ENCODE measurements around the gene SETMAR. TPM values are rescaled to one million over a fixed set of nuclear protein-coding genes. Genes with fewer than 3 reads are reported as not detected.

SETMAR gene
- total and polyA plus RNA-seq, 2 experiments from 2014 or later, result 13.5 to 15.4 TPM

DNA sequence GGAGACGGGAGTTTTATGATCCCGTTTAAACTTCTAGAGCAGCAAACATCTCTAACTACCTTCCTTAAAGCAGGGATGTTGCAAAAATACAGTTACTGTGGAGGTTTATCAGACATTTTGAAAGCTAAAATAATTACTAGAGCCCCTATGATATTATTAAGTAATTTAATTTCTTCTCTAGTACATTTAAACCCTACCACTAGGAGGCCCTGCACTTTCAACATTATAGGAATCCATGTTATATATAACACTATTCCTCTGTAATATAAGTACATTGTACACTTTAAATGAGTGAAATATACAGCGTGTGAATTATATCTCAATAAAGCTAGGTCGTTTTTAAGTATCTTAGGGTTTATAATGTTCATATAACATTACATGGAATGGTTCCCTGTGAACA lies 11.5 kb downstream of the SETMAR start:
- Histone ChIP-seq H3K36me3 (replicated peaks; ENCODE audit: insufficient read depth, low read depth) (peaks cover 3% of the 10 kb centered on the region), H3K9me3 (ENCODE audit: low read depth) (no peaks in the 10 kb centered on the region), H3K4me1 (ENCODE audit: insufficient read depth) (no peaks in the 10 kb centered on the region), H3K4me2 (no peak overlapping the region), H4K20me1 (ENCODE audit: insufficient read depth, poor library complexity, severe bottlenecking) (peaks cover 5% of the 10 kb centered on the region), H3K9me2 (replicated peaks; ENCODE audit: insufficient read depth) (no peaks in the 10 kb centered on the region), H3K4me3 (no peak overlapping the region), H3K27ac (no peak overlapping the region), H2AFZ (no peak overlapping the region), H3K27me3 (no peaks in the 10 kb centered on the region), H3K79me2 (peaks cover 9% of the 10 kb centered on the region)
- no peak for DNase-seq (ENCODE audit: low spot score)
- no peak for TF ChIP-seq EZH2 (IDR thresholded peaks at IDR 0.05; ENCODE audit: borderline replicate concordance)
- TF ChIP-seq, protein P1, sequence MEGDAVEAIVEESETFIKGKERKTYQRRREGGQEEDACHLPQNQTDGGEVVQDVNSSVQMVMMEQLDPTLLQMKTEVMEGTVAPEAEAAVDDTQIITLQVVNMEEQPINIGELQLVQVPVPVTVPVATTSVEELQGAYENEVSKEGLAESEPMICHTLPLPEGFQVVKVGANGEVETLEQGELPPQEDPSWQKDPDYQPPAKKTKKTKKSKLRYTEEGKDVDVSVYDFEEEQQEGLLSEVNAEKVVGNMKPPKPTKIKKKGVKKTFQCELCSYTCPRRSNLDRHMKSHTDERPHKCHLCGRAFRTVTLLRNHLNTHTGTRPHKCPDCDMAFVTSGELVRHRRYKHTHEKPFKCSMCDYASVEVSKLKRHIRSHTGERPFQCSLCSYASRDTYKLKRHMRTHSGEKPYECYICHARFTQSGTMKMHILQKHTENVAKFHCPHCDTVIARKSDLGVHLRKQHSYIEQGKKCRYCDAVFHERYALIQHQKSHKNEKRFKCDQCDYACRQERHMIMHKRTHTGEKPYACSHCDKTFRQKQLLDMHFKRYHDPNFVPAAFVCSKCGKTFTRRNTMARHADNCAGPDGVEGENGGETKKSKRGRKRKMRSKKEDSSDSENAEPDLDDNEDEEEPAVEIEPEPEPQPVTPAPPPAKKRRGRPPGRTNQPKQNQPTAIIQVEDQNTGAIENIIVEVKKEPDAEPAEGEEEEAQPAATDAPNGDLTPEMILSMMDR (IDR thresholded peaks at IDR 0.05; ENCODE audit: poor library complexity), result peak; percentile 11
- WGBS (ENCODE audit: low lambda C conversion rate, missing lambda C conversion rate), result 84% methylated on average over 4 of the region's 4 CpGs

DNA sequence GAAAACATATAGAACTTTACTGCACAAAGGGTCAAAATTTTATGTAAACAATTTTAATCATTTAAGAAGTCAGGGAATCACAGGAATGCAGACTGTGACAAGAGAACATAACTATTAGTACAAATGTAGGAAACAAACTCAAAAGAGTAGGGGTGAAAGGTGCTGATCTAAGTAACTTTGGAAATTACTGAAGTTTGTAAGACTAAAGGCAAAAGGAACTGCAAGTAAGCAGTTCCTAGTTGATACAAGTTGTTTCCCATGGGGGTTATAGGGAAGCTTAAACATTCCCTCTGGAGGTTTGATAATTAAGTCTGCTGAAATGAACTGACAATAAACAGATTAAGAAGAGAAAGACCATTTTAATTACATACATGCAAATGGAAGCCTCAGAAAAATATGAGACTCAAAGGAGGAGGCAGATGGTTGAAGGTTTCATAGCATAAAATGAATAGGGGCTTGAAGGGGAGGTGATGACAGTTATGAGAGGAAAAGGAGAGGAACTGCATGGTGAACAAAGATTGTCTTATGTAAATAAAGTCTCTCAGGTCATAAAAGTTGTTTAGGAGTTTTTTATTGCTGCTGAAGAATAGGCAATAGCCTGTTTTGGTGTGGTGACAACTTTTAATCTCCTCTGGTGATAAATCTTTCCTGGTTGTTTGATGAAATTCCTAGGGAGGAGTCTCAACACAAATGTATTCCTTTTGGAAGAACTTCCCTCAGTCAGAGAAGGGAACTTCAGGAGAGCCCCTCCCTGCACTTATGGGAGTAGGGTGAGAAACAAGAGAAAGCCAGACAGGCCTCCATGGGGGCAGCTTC lies 17.1 kb downstream of the SETMAR start:
- Histone ChIP-seq H3K4me3 (no peak overlapping the region), H3K4me1 (ENCODE audit: insufficient read depth) (peaks cover 6% of the 10 kb centered on the region), H3K36me3 (replicated peaks; ENCODE audit: insufficient read depth, low read depth) (peaks cover 3% of the 10 kb centered on the region), H3K27ac (no peak overlapping the region), H3K79me2 (no peaks in the 10 kb centered on the region), H3K9me3 (ENCODE audit: low read depth) (no peaks in the 10 kb centered on the region), H3K4me2 (no peak overlapping the region), H3K27me3 (no peaks in the 10 kb centered on the region), H4K20me1 (ENCODE audit: insufficient read depth, poor library complexity, severe bottlenecking) (no peaks in the 10 kb centered on the region), H3K9me2 (replicated peaks; ENCODE audit: insufficient read depth) (no peaks in the 10 kb centered on the region), H2AFZ (no peak overlapping the region)
- TF ChIP-seq EZH2 (IDR thresholded peaks at IDR 0.05; ENCODE audit: borderline replicate concordance), result no peak
- TF ChIP-seq EZH2phosphoT487 (IDR thresholded peaks at IDR 0.05; ENCODE audit: low read depth, severe bottlenecking, unreplicated experiment), result no peak
- TF ChIP-seq, protein P1 (IDR thresholded peaks at IDR 0.05; ENCODE audit: poor library complexity), result no peak
- no peak for DNase-seq (ENCODE audit: low spot score)

DNA sequence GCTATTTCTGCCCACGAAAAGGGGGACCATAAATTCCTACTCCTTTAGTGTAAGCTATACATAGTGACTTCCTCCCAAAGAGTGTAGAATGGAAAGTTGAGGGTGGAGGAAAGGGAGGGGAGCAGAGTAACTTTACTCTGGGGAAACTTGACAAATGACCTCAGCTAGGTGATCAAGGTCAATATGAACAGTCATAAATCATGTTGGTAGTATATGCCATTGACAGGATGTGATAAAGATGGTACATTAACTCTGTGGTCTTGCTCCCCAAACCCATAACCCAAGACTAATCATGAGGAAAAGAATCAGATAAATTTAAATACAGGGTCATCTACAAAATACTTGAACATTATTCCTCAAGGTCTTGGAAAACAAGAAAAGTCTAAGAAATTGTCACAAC lies 18.6 kb downstream of the SETMAR start:
- H3K79me2 ChIP-seq, result no peaks in the 10 kb centered on the region
- H3K4me1 ChIP-seq (ENCODE audit: insufficient read depth), result peaks cover 6% of the 10 kb centered on the region
- peaks cover 3% of the 10 kb centered on the region for H3K36me3 ChIP-seq (replicated peaks; ENCODE audit: insufficient read depth, low read depth)
- no peak overlapping the region for H3K4me2 ChIP-seq
- no peaks in the 10 kb centered on the region for H3K9me2 ChIP-seq (replicated peaks; ENCODE audit: insufficient read depth)
- no peaks in the 10 kb centered on the region for H3K27me3 ChIP-seq
- H3K9me3 ChIP-seq (ENCODE audit: low read depth), result peaks cover under 1% of the 10 kb centered on the region
- TF ChIP-seq EZH2 (IDR thresholded peaks at IDR 0.05; ENCODE audit: borderline replicate concordance), result no peak
- TF ChIP-seq, protein P1 (IDR thresholded peaks at IDR 0.05; ENCODE audit: poor library complexity), result no peak
- TF ChIP-seq EZH2phosphoT487 (IDR thresholded peaks at IDR 0.05; ENCODE audit: low read depth, severe bottlenecking, unreplicated experiment), result no peak
- no peak overlapping the region for H3K27ac ChIP-seq
- WGBS (ENCODE audit: low lambda C conversion rate, missing lambda C conversion rate), result 83% methylated on average over 1 of the region's 1 CpG
- no peak for DNase-seq (ENCODE audit: low spot score)
- H4K20me1 ChIP-seq (ENCODE audit: insufficient read depth, poor library complexity, severe bottlenecking), result no peaks in the 10 kb centered on the region
- H2AFZ ChIP-seq, result no peak overlapping the region
- H3K4me3 ChIP-seq, result no peak overlapping the region

Data from hepatocyte (in vitro differentiated cells).